HUES6 (cell line): Measurements from ENCODE around the gene CDA.

Source experiments
- H3K27ac ChIP-seq: 2 replicates; pipeline ENCODE4 v1.7.0; 2013; ENCODE audit warnings: low read depth, mild to moderate bottlenecking, low read length, inconsistent platforms
- H3K27me3 ChIP-seq: 2 replicates; pipeline ENCODE4 v1.6.1; 2013; ENCODE audit warnings: low read length; ENCODE audit not compliant: control insufficient read depth, insufficient read depth
- H3K36me3 ChIP-seq: 2 replicates; pipeline ENCODE4 v1.6.1; 2013; ENCODE audit warnings: low read length; ENCODE audit not compliant: control insufficient read depth, insufficient read depth
- H3K4me1 ChIP-seq: 2 replicates; pipeline ENCODE4 v1.6.1; 2013; ENCODE audit warnings: low read length; ENCODE audit not compliant: control insufficient read depth, insufficient read depth
- H3K4me3 ChIP-seq: 2 replicates; pipeline ENCODE4 v1.5.1; 2013; ENCODE audit warnings: low read depth, low read length
- H3K9ac ChIP-seq: one replicate; pipeline ENCODE4 v1.6.1; 2013; ENCODE audit warnings: mild to moderate bottlenecking, low read length
- H3K9me3 ChIP-seq: 2 replicates; pipeline ENCODE4 v1.6.1; 2013; ENCODE audit warnings: low read depth, low read length; ENCODE audit not compliant: control insufficient read depth, insufficient read depth

CDA gene

GRCh38 chr1:20588634-20589225, at the start of gene CDA:
Gene CDA (plus strand): TSS chr1:20589097. CDS start chr1:20589130, 33 bp downstream.
- Histone ChIP-seq H3K4me1 (peaks cover 31% of the 10 kb centered on the region), H3K27ac (no peak within 1 kb of the TSS; the same call in 1 of the 2 replicates), H3K9ac (peak within 1 kb of the TSS; percentile 47), H3K36me3 (no peaks in the 10 kb centered on the region), H3K27me3 (no peaks in the 10 kb centered on the region), H3K9me3 (no peaks in the 10 kb centered on the region), H3K4me3 (peak within 1 kb of the TSS; percentile 51)

GRCh38 chr1:20540281-20540680, 48.6 kb upstream of the CDA start:
- Histone ChIP-seq H3K27ac (no peak overlapping the region), H3K4me3 (no peak overlapping the region), H3K36me3 (no peaks in the 10 kb centered on the region), H3K4me1 (no peaks in the 10 kb centered on the region), H3K9me3 (no peaks in the 10 kb centered on the region), H3K27me3 (peaks cover 33% of the 10 kb centered on the region), H3K9ac (no peak overlapping the region)

- Histone ChIP-seq H3K27ac (no peak overlapping the region), H3K9me3 (no peaks in the 10 kb centered on the region), H3K4me1 (peaks cover 9% of the 10 kb centered on the region; the same call in 1 of the 2 replicates), H3K36me3 (no peaks in the 10 kb centered on the region), H3K27me3 (peaks cover 29% of the 10 kb centered on the region), H3K4me3 (no peak overlapping the region), H3K9ac (no peak overlapping the region)
These were observed 42.3 kb upstream of the CDA start for GRCh38 chr1:20546637-20547036.

GRCh38 chr1:20551161-20551560, 37.7 kb upstream of the CDA start:
- Histone ChIP-seq H3K4me1 (peaks cover 21% of the 10 kb centered on the region; the same call in 1 of the 2 replicates), H3K27me3 (peaks cover 62% of the 10 kb centered on the region), H3K36me3 (no peaks in the 10 kb centered on the region), H3K9ac (no peak overlapping the region), H3K4me3 (no peak overlapping the region), H3K9me3 (no peaks in the 10 kb centered on the region), H3K27ac (no peak overlapping the region)

- Histone ChIP-seq H3K4me1 (peaks cover 21% of the 10 kb centered on the region; the same call in 1 of the 2 replicates), H3K27ac (no peak within 1 kb of the TSS; the same call in 1 of the 2 replicates), H3K27me3 (peaks cover 72% of the 10 kb centered on the region), H3K36me3 (no peaks in the 10 kb centered on the region), H3K4me3 (peak within 1 kb of the TSS; percentile 77), H3K9ac (peak within 1 kb of the TSS; percentile 87), H3K9me3 (no peaks in the 10 kb centered on the region)
These were observed 36.8 kb upstream of the CDA start, which contains the start of gene FAM43B for GRCh38 chr1:20551945-20552727. Gene FAM43B (plus strand): TSS chr1:20552573. CDS start chr1:20552974, 401 bp downstream.

GRCh38 chr1:20552728-20553445, 36.0 kb upstream of the CDA start:
- H3K9ac ChIP-seq: peak overlapping the region; percentile 16
- peak overlapping the region; percentile 77 for H3K4me3 ChIP-seq
- peaks cover 21% of the 10 kb centered on the region; the same call in 1 of the 2 replicates for H3K4me1 ChIP-seq
- no peaks in the 10 kb centered on the region for H3K36me3 ChIP-seq
- peaks cover 78% of the 10 kb centered on the region for H3K27me3 ChIP-seq
- H3K9me3 ChIP-seq: no peaks in the 10 kb centered on the region
- H3K27ac ChIP-seq: no peak overlapping the region

- Histone ChIP-seq H3K9me3 (no peaks in the 10 kb centered on the region), H3K36me3 (no peaks in the 10 kb centered on the region), H3K9ac (no peak overlapping the region), H3K4me1 (peaks cover 21% of the 10 kb centered on the region; the same call in 1 of the 2 replicates), H3K27ac (no peak overlapping the region), H3K27me3 (peaks cover 76% of the 10 kb centered on the region), H3K4me3 (no peak overlapping the region)
These were observed 33.7 kb upstream of the CDA start for GRCh38 chr1:20555025-20555757.

GRCh38 chr1:20555758-20556120, 33.2 kb upstream of the CDA start:
- H3K36me3 ChIP-seq: no peaks in the 10 kb centered on the region
- no peak overlapping the region for H3K9ac ChIP-seq
- H3K27ac ChIP-seq: no peak overlapping the region
- no peak overlapping the region for H3K4me3 ChIP-seq
- peaks cover 20% of the 10 kb centered on the region; the same call in 1 of the 2 replicates for H3K4me1 ChIP-seq
- H3K9me3 ChIP-seq: no peaks in the 10 kb centered on the region
- H3K27me3 ChIP-seq: peaks cover 74% of the 10 kb centered on the region

GRCh38 chr1:20558191-20558590, 30.7 kb upstream of the CDA start:
- no peak overlapping the region for H3K9ac ChIP-seq
- H3K4me3 ChIP-seq: no peak overlapping the region
- H3K4me1 ChIP-seq: peaks cover 7% of the 10 kb centered on the region; the same call in 1 of the 2 replicates
- no peaks in the 10 kb centered on the region for H3K9me3 ChIP-seq
- peaks cover 62% of the 10 kb centered on the region for H3K27me3 ChIP-seq
- H3K36me3 ChIP-seq: no peaks in the 10 kb centered on the region
- H3K27ac ChIP-seq: no peak overlapping the region

GRCh38 chr1:20560966-20561365, 27.9 kb upstream of the CDA start:
- Histone ChIP-seq H3K27me3 (peaks cover 34% of the 10 kb centered on the region), H3K9ac (no peak overlapping the region), H3K27ac (no peak overlapping the region), H3K4me1 (no peaks in the 10 kb centered on the region), H3K9me3 (no peaks in the 10 kb centered on the region), H3K4me3 (no peak overlapping the region), H3K36me3 (no peaks in the 10 kb centered on the region)
